ENCODE results near the gene LZTR1. TPM values are rescaled to one million over a fixed set of nuclear protein-coding genes. Genes with fewer than 3 reads are reported as not detected.

The LZTR1 gene
- total and polyA plus RNA-seq, 2 of the 4 experiments (the other 2 are of a cell fraction) = 22.8 to 41.3 TPM

DNA sequence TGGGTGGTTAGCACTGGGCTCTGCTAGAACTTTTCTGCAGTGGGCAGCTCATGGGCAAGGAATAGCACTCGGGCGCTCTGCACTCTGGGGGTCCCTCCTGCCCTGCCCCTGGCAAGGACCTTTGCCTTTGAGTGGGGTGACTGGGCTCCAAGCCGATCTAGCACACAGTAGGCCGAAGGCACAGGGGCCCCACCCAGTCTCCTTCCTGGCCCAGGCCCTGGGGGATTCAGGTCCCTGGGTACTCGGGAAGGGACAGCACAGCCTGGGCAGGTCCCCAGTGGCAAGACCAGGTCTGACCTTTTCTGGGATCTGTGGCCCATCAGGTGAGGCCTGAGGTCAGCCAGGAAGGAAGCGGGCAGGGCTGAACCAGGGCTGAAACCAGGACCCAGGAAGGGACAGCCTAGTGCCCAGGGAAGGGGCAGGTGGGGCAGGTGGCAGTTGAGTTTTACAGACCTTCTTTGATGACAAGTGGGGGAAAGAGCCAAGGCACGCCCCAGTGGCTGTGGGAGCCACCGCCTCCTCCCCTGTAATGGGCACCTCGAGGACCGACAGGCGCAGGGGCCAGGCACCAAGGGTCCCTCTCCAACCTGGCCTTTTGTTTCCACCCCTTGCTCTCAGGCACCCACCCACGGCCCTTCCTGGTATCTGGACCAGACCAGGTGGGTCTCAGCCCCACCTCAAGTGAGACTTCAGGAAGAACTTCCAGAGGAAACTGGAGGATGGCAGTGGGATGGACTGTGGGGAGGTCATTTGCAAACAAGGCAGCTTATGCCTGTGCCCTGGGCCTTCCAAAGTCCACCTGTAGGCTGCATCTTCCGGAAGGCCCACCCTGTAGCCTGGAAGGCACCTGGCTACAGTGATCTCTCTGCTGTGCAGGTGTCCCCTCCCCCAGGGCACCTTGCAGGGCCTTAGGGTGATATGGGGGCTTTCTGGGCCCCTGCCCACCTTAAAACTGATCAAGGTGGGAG lies 15.9 kb upstream of the LZTR1 start (continued):
- TF ChIP-seq MAFK (IDR thresholded peaks at IDR 0.05; ENCODE audit: low read depth, low read length) = no peak

- Histone ChIP-seq H3K4me3 (ENCODE audit: insufficient read depth, low read depth, low read length) (no peak within 1 kb of the TSS), H3K4me1 (ENCODE audit: control insufficient read depth, insufficient read depth, low read length) (no peaks in the 10 kb centered on the region), H3K23ac (ENCODE audit: low read depth, low read length) (no peak within 1 kb of the TSS), H3K4me2 (ENCODE audit: low read depth, low read length) (no peak within 1 kb of the TSS), H4K91ac (ENCODE audit: insufficient read depth, low read depth, low read length) (no peak within 1 kb of the TSS), H3K9ac (ENCODE audit: low read depth, low read length) (no peak within 1 kb of the TSS), H3K79me1 (ENCODE audit: low read depth in 1 of 2, low read length in 2 of 2) (no peaks in the 10 kb centered on the region), H2AK5ac (ENCODE audit: low read depth, low read length) (no peak within 1 kb of the TSS), H2BK5ac (ENCODE audit: low read depth, low read length, poor library complexity, severe bottlenecking) (no peak within 1 kb of the TSS), H4K20me1 (ENCODE audit: insufficient read depth, low read length) (no peaks in the 10 kb centered on the region), H2BK15ac (ENCODE audit: low read depth, low read length) (no peak within 1 kb of the TSS), H2BK120ac (ENCODE audit: low read depth, low read length) (no peak within 1 kb of the TSS), H3K14ac (replicated peaks; ENCODE audit: low read depth, low read length) (no peak within 1 kb of the TSS), H2AFZ (replicated peaks; ENCODE audit: low read length, poor library complexity) (peak within 1 kb of the TSS; percentile 27), H4K8ac (ENCODE audit: low read depth in 2 of 2, low read length in 2 of 2) (no peak within 1 kb of the TSS), H3K18ac (ENCODE audit: low read depth, low read length) (no peak within 1 kb of the TSS), H3K9me1 (ENCODE audit: insufficient read depth, low read length) (no peaks in the 10 kb centered on the region), H3K36me3 (ENCODE audit: control insufficient read depth, insufficient read depth, low read length) (no peaks in the 10 kb centered on the region), H3K9me3 (ENCODE audit: control insufficient read depth, insufficient read depth, low read length) (no peaks in the 10 kb centered on the region), H4K5ac (ENCODE audit: low read depth, low read length) (no peak within 1 kb of the TSS), H2BK20ac (ENCODE audit: low read depth, low read length) (no peak within 1 kb of the TSS), H3K4ac (ENCODE audit: low read depth, low read length) (no peak within 1 kb of the TSS), H3K56ac (ENCODE audit: extremely low read depth, insufficient read depth, low read length) (no peak within 1 kb of the TSS), H2AK9ac (replicated peaks; ENCODE audit: low read depth, low read length, poor library complexity) (peak within 1 kb of the TSS; percentile 47), H3K27me3 (ENCODE audit: control insufficient read depth, insufficient read depth, low read length) (peaks cover 41% of the 10 kb centered on the region), H3K27ac (ENCODE audit: insufficient read depth, low read length) (no peak within 1 kb of the TSS)
- intact Hi-C loops (cut with micrococcal nuclease) = no loop called here
- in situ Hi-C loops (cut with MboI; ENCODE audit: low sequenced_read_pairs) = no loop called here
- TF ChIP-seq NFE2L2 (IDR thresholded peaks at IDR 0.05; ENCODE audit: low read depth, low read length) (no peak), USF2 (IDR thresholded peaks at IDR 0.05; ENCODE audit: low read depth, low read length) (no peak)
- dilution Hi-C loops (cut with HindIII; ENCODE audit: low sequenced_read_pairs, unreplicated experiment) = no loop called here
- ChIA-PET CTCF (no interaction called here), POLR2A (ENCODE audit: unreplicated experiment) (no interaction called here)
- no TSS peak for BruUV-seq (replicated peaks)
- no peak for DNase-seq
- WGBS, 2 experiments (ENCODE audit: extremely low coverage in 2 of 2, insufficient read length in 1 of 2) = 68% methylated on average over 4 of the region's 22 CpGs; no CpG with 5 or more reads in 1 of the 2 experiments
- no peak for ATAC-seq (ENCODE audit: low read depth)
These were observed 15.0 kb upstream of the LZTR1 start, which contains the start of gene AIFM3 for GRCh38 chr22:20966883-20967696. Gene AIFM3, plus strand, starts transcription at chr22:20967255. Its CDS starts 690 bp downstream, at chr22:20967945.
